ENCODE measurements around the gene TRIM17. TPM values are rescaled to one million over a fixed set of nuclear protein-coding genes. Genes with fewer than 3 reads are reported as not detected.

The TRIM17 gene
- total and polyA plus RNA-seq, 2 of the 8 experiments (the other 6 are each of a cell fraction or from before 2014, with no cell fraction given) = 1.1 to 2.2 TPM

DNA sequence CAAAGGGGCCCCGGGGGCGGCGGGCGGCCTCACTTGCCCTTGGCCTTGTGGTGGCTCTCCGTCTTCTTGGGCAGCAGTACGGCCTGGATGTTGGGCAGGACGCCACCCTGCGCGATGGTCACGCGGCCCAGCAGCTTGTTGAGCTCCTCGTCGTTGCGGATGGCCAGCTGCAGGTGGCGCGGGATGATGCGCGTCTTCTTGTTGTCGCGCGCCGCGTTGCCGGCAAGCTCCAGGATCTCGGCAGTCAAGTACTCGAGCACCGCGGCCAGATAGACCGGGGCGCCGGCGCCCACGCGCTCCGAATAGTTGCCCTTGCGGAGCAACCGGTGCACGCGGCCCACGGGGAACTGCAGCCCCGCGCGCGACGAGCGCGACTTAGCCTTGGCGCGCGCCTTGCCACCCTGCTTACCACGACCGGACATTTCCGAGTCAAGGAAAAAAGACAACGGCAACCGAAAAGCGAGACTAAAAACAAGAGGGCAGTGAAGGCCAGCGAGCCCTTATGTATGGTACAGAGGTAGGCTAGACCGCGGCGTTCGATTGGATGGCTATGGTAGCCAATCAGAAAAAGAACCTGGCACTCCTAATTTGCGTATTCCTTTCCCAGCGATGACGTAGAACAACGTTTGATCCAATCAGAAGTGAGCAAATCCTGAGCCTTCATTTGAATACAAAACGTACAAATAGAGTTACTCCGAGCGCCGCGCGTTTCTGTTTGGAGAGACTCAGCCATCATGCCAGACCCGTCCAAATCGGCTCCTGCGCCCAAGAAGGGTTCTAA is 40.9 kb upstream of the TRIM17 start (continued):
- TF ChIP-seq TCF12 (IDR thresholded peaks at IDR 0.05; ENCODE audit: low read depth, low read length) (no peak), HDAC6 (IDR thresholded peaks at IDR 0.05; ENCODE audit: low read depth, low read length) (no peak), KDM5A (IDR thresholded peaks at IDR 0.05; ENCODE audit: low read length) (peak; percentile 54; the same call in 1 of the 2 replicates), ASH2L (IDR thresholded peaks at IDR 0.05; ENCODE audit: low read length) (peak; percentile 89), CEBPB (IDR thresholded peaks at IDR 0.05; ENCODE audit: low read depth, low read length) (no peak), PHF8 (conservative IDR thresholded peaks at IDR 0.05; ENCODE audit: low read depth, low read length) (peak; percentile 91), JUND (IDR thresholded peaks at IDR 0.05; ENCODE audit: low read length) (no peak), CHD2 (IDR thresholded peaks at IDR 0.05; ENCODE audit: low read length) (peak; percentile 82), MAFK (IDR thresholded peaks at IDR 0.05; ENCODE audit: low read depth, low read length) (no peak), CTBP2 (IDR thresholded peaks at IDR 0.05; ENCODE audit: borderline replicate concordance, insufficient read depth, insufficient read length, low read length) (peak; percentile 36), KDM4A (IDR thresholded peaks at IDR 0.05; ENCODE audit: low read depth, low read length, severe bottlenecking) (peak; percentile 57), FOSL1 (IDR thresholded peaks at IDR 0.05; ENCODE audit: insufficient read depth, low read depth, low read length) (no peak), TAF1 (IDR thresholded peaks at IDR 0.05; ENCODE audit: low read depth, low read length) (peak; percentile 91), SIX5 (IDR thresholded peaks at IDR 0.05; ENCODE audit: low read depth, low read length) (no peak), SRF (IDR thresholded peaks at IDR 0.05; ENCODE audit: low read depth, low read length) (no peak), SP1 (IDR thresholded peaks at IDR 0.05; ENCODE audit: low read depth, low read length) (peak; percentile 98), CBX8 (IDR thresholded peaks at IDR 0.05; ENCODE audit: borderline replicate concordance, low read depth, low read length) (no peak), SP2 (IDR thresholded peaks at IDR 0.05; ENCODE audit: low read length) (no peak), SIN3A (conservative IDR thresholded peaks at IDR 0.05 in 1 of 2, IDR thresholded peaks at IDR 0.05 in 1 of 2; ENCODE audit: low read depth in 1 of 2, low read length in 2 of 2) (peak; percentile 59 to 79; a peak in 3 of 4 replicates), BCL11A (IDR thresholded peaks at IDR 0.05; ENCODE audit: low read depth in 2 of 2, low read length in 2 of 2) (no peak), SIRT6 (IDR thresholded peaks at IDR 0.05; ENCODE audit: low read length) (no peak), SUZ12 (IDR thresholded peaks at IDR 0.05; ENCODE audit: low read length) (no peak), CHD1 (IDR thresholded peaks at IDR 0.05; ENCODE audit: low read depth, low read length) (no peak; the same call in 1 of the 2 replicates)
- TF ChIP-seq, protein P1, sequence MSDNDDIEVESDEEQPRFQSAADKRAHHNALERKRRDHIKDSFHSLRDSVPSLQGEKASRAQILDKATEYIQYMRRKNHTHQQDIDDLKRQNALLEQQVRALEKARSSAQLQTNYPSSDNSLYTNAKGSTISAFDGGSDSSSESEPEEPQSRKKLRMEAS (IDR thresholded peaks at IDR 0.05) = peak; percentile 80
- TF ChIP-seq, protein P2, sequence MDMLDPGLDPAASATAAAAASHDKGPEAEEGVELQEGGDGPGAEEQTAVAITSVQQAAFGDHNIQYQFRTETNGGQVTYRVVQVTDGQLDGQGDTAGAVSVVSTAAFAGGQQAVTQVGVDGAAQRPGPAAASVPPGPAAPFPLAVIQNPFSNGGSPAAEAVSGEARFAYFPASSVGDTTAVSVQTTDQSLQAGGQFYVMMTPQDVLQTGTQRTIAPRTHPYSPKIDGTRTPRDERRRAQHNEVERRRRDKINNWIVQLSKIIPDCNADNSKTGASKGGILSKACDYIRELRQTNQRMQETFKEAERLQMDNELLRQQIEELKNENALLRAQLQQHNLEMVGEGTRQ (IDR thresholded peaks at IDR 0.05; ENCODE audit: low read length) = no peak
